ENCODE data around the gene XRCC1.

XRCC1 gene

GRCh38 chr19:43540381-43540780 lies 34.9 kb downstream of the XRCC1 start:
- Histone ChIP-seq H3K9me3 (ENCODE audit: control insufficient read depth, insufficient read depth, low read depth, low read length) (no peaks in the 10 kb centered on the region), H3K27ac (ENCODE audit: extremely low read depth, low read depth, low read length) (no peak overlapping the region), H3K36me3 (ENCODE audit: control insufficient read depth in 2 of 2, insufficient read depth in 1 of 2, low read length in 2 of 2) (peaks cover 93 to 94% of the 10 kb centered on the region in 2 experiments), H3K4me3 (ENCODE audit: low read depth, low read length) (no peak overlapping the region), H3K4me1 (ENCODE audit: control insufficient read depth, insufficient read depth, low read length) (peaks cover 3% of the 10 kb centered on the region; the same call in 1 of the 2 replicates)
- no peak for TF ChIP-seq ZNF146 (tag by site-specific recombination; IDR thresholded peaks at IDR 0.05)
- TF ChIP-seq ZNF623 (tag by site-specific recombination; IDR thresholded peaks at IDR 0.05) = peak; percentile 97
- CTCF ChIA-PET = interaction anchor here (0.6 to 13.6 kb wide), 2 partner anchors 15 to 122 kb away, joined by 3 to 138 read pairs; no protein-coding TSS in a partner anchor
- POLR2A ChIA-PET = interaction anchor here (0.6 kb wide), 1 partner anchor 9 kb away, joined by 4 read pairs; no protein-coding TSS in a partner anchor

- CTCF ChIA-PET = interaction anchor here (0.6 to 13.6 kb wide), 6 partner anchors 15 to 1818 kb away, joined by 3 to 138 read pairs (median 4); no protein-coding TSS in a partner anchor
- POLR2A ChIA-PET = interaction anchor here (0.6 kb wide), 1 partner anchor 196 kb away, joined by 7 read pairs; no protein-coding TSS in a partner anchor
- TF ChIP-seq ZNF112 (tag by site-specific recombination; IDR thresholded peaks at IDR 0.05) (no peak), HOXA7 (CRISPR knock-in tag; IDR thresholded peaks at IDR 0.05; ENCODE audit: borderline replicate concordance) (no peak), INSM2 (tag by site-specific recombination; IDR thresholded peaks at IDR 0.05) (no peak)
These were observed 36.4 kb downstream of the XRCC1 start for GRCh38 chr19:43538922-43539321.

GRCh38 chr19:43534816-43535761 lies 40.2 kb downstream of the XRCC1 start:
- no peaks in the 10 kb centered on the region for H3K9me3 ChIP-seq (ENCODE audit: control insufficient read depth, insufficient read depth, low read depth, low read length)
- peak overlapping the region; percentile 35; the same call in 1 of the 2 replicates for H3K27ac ChIP-seq (ENCODE audit: extremely low read depth, low read depth, low read length)
- no peak for TF ChIP-seq ZNF596 (tag by site-specific recombination; IDR thresholded peaks at IDR 0.05)
- TF ChIP-seq, protein P1, sequence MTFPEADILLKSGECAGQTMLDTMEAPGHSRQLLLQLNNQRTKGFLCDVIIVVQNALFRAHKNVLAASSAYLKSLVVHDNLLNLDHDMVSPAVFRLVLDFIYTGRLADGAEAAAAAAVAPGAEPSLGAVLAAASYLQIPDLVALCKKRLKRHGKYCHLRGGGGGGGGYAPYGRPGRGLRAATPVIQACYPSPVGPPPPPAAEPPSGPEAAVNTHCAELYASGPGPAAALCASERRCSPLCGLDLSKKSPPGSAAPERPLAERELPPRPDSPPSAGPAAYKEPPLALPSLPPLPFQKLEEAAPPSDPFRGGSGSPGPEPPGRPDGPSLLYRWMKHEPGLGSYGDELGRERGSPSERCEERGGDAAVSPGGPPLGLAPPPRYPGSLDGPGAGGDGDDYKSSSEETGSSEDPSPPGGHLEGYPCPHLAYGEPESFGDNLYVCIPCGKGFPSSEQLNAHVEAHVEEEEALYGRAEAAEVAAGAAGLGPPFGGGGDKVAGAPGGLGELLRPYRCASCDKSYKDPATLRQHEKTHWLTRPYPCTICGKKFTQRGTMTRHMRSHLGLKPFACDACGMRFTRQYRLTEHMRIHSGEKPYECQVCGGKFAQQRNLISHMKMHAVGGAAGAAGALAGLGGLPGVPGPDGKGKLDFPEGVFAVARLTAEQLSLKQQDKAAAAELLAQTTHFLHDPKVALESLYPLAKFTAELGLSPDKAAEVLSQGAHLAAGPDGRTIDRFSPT (tag by site-specific recombination; IDR thresholded peaks at IDR 0.05) = peak; percentile 74; the same call in 1 of the 2 replicates
- TF ChIP-seq CTCF (tag by site-specific recombination; IDR thresholded peaks at IDR 0.05) = peak; percentile 71
- TF ChIP-seq, protein P2, sequence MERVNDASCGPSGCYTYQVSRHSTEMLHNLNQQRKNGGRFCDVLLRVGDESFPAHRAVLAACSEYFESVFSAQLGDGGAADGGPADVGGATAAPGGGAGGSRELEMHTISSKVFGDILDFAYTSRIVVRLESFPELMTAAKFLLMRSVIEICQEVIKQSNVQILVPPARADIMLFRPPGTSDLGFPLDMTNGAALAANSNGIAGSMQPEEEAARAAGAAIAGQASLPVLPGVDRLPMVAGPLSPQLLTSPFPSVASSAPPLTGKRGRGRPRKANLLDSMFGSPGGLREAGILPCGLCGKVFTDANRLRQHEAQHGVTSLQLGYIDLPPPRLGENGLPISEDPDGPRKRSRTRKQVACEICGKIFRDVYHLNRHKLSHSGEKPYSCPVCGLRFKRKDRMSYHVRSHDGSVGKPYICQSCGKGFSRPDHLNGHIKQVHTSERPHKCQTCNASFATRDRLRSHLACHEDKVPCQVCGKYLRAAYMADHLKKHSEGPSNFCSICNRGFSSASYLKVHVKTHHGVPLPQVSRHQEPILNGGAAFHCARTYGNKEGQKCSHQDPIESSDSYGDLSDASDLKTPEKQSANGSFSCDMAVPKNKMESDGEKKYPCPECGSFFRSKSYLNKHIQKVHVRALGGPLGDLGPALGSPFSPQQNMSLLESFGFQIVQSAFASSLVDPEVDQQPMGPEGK (tag by site-specific recombination; IDR thresholded peaks at IDR 0.05) = 0 out of 2 replicates have a peak, but pooled peaks have one; percentile 26
- TF ChIP-seq REST (tag by site-specific recombination; IDR thresholded peaks at IDR 0.05) = no peak
- no peak for TF ChIP-seq ZNF157 (tag by site-specific recombination; IDR thresholded peaks at IDR 0.05)
- TF ChIP-seq SP2 (tag by site-specific recombination; IDR thresholded peaks at IDR 0.05) = peak; percentile 38; the same call in 1 of the 2 replicates
- ChIA-PET CTCF (interaction anchor here (0.5 to 13.6 kb wide), 13 partner anchors 10 to 275 kb away, joined by 3 to 138 read pairs (median 7); partner anchors contain the start of genes IRGQ, XRCC1 and ZNF576), POLR2A (interaction anchor here (0.9 to 2.2 kb wide), 5 partner anchors 20 to 133 kb away, joined by 3 to 8 read pairs (median 3); partner anchors contain the start of gene PHLDB3)
- peaks cover 42% of the 10 kb centered on the region in 2 experiments for H3K36me3 ChIP-seq (ENCODE audit: control insufficient read depth in 2 of 2, insufficient read depth in 1 of 2, low read length in 2 of 2)
- peaks cover 21% of the 10 kb centered on the region for H3K4me1 ChIP-seq (ENCODE audit: control insufficient read depth, insufficient read depth, low read length)
- no peak overlapping the region for H3K4me3 ChIP-seq (ENCODE audit: low read depth, low read length)

More at GRCh38 chr19:43538922-43539321, 36.4 kb downstream of the XRCC1 start:
- H3K4me3 ChIP-seq (ENCODE audit: low read depth, low read length) = no peak overlapping the region
- no peak overlapping the region for H3K27ac ChIP-seq (ENCODE audit: extremely low read depth, low read depth, low read length)
- peaks cover 8% of the 10 kb centered on the region for H3K4me1 ChIP-seq (ENCODE audit: control insufficient read depth, insufficient read depth, low read length)
- peaks cover 79 to 81% of the 10 kb centered on the region in 2 experiments for H3K36me3 ChIP-seq (ENCODE audit: control insufficient read depth in 2 of 2, insufficient read depth in 1 of 2, low read length in 2 of 2)
- no peaks in the 10 kb centered on the region for H3K9me3 ChIP-seq (ENCODE audit: control insufficient read depth, insufficient read depth, low read depth, low read length)

Measured in HEK293 (cell line).